HL-60 (cell line): ENCODE results near the gene MINAR2.

Experiments
- CTCF ChIP-seq: IDR thresholded peaks from one replicate; pipeline ENCODE4 v1.5.1; 2011; ENCODE audit warnings: low read length, control low read depth, inconsistent platforms; ENCODE audit not compliant: insufficient read depth
- POLR2AphosphoS5 ChIP-seq: IDR thresholded peaks from 2 replicates; pipeline ENCODE4 v1.6.1; 2012; ENCODE audit warnings: low read depth
- REST ChIP-seq: IDR thresholded peaks from 2 replicates; pipeline ENCODE4 v1.6.1; 2012; ENCODE audit warnings: low read depth; ENCODE audit not compliant: insufficient replicate concordance

GRCh38 chr5:129770024-129770820, 22.3 kb downstream of the MINAR2 start:
- no peak for TF ChIP-seq CTCF
- TF ChIP-seq POLR2AphosphoS5, result no peak
- no peak for TF ChIP-seq REST
